ENCODE results near the gene PPP1CC. TPM values are rescaled to one million over a fixed set of nuclear protein-coding genes. Genes with fewer than 3 reads are reported as not detected.

The PPP1CC gene
- polyA plus RNA-seq, 1 donor from 2014 or later = 188 TPM

DNA sequence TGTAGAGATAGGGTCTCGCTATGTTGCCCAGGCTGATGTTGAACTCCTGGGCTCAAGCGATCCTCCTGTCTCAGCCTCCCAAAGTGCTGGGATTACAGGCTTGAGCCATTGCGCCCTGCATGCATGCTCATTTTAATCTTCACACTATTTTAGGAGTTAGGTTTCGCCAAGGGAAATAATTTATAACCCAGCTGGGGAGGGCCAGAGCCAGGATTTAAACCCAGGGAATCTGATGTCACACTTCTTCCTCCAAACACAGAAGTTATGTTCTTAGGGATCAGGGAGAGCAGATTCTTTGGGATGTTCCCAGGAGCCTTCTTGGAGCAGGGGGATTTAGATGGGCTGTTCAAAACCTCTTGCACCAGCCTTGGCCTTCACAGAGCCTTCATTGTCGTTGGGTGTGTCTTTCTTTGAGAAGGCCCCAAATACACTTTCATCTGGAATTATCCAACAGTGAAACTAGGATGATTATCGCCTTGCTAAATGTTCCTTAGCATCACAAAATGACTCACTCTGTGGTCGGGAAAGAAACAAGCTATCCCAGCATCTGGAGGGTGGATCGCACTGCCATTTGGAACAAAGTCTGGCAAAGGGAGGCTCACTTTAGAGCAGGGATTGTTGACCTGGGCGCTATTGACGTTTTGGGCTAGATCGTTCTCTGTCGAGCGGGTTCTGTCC lies 8.2 kb upstream of the PPP1CC start:
- H3K9ac ChIP-seq (ENCODE audit: low read length) = no peak overlapping the region
- no peaks in the 10 kb centered on the region for H3K79me2 ChIP-seq (replicated peaks; ENCODE audit: insufficient read depth, low read length)
- H3F3A ChIP-seq (ENCODE audit: insufficient read depth, low read length, poor library complexity, severe bottlenecking) = no peaks in the 10 kb centered on the region
- H3K36me3 ChIP-seq (ENCODE audit: insufficient read depth, low read length) = no peaks in the 10 kb centered on the region
- no peak overlapping the region for H3K4me3 ChIP-seq (ENCODE audit: low read length)
- H2AFZ ChIP-seq (ENCODE audit: low read depth, low read length) = no peak overlapping the region
- no peaks in the 10 kb centered on the region for H3K9me3 ChIP-seq (ENCODE audit: low read length)
- no peak overlapping the region for H3K4me2 ChIP-seq (ENCODE audit: low read length)
- no peak overlapping the region for H3K27ac ChIP-seq (ENCODE audit: low read length)
- TF ChIP-seq SMC3 (conservative IDR thresholded peaks at IDR 0.05; ENCODE audit: poor library complexity) (no peak), MXI1 (conservative IDR thresholded peaks at IDR 0.05; ENCODE audit: poor library complexity, severe bottlenecking) (no peak), TAF1 (IDR thresholded peaks at IDR 0.05; ENCODE audit: low read depth) (no peak), RAD21 (conservative IDR thresholded peaks at IDR 0.05) (no peak)
- H3K9me2 ChIP-seq (ENCODE audit: insufficient read depth, low read length) = no peaks in the 10 kb centered on the region
- H3K27me3 ChIP-seq (ENCODE audit: insufficient read depth, low read depth, low read length) = no peaks in the 10 kb centered on the region
- H4K20me1 ChIP-seq (ENCODE audit: insufficient read depth) = no peaks in the 10 kb centered on the region

GRCh38 chr12:110746550-110746949 lies 3.9 kb upstream of the PPP1CC start:
- no peaks in the 10 kb centered on the region for H3K9me3 ChIP-seq (ENCODE audit: low read length)
- no peaks in the 10 kb centered on the region for H3K9me2 ChIP-seq (ENCODE audit: insufficient read depth, low read length)
- no peak overlapping the region for H3K4me2 ChIP-seq (ENCODE audit: low read length)
- H2AFZ ChIP-seq (ENCODE audit: low read depth, low read length) = no peak overlapping the region
- H3K27me3 ChIP-seq (ENCODE audit: insufficient read depth, low read depth, low read length) = no peaks in the 10 kb centered on the region
- H4K20me1 ChIP-seq (ENCODE audit: insufficient read depth) = no peaks in the 10 kb centered on the region
- no peak overlapping the region for H3K4me3 ChIP-seq (ENCODE audit: low read length)
- no peak overlapping the region for H3K27ac ChIP-seq (ENCODE audit: low read length)
- TF ChIP-seq POLR2AphosphoS5 (IDR thresholded peaks at IDR 0.05) = no peak
- TF ChIP-seq, protein P1, sequence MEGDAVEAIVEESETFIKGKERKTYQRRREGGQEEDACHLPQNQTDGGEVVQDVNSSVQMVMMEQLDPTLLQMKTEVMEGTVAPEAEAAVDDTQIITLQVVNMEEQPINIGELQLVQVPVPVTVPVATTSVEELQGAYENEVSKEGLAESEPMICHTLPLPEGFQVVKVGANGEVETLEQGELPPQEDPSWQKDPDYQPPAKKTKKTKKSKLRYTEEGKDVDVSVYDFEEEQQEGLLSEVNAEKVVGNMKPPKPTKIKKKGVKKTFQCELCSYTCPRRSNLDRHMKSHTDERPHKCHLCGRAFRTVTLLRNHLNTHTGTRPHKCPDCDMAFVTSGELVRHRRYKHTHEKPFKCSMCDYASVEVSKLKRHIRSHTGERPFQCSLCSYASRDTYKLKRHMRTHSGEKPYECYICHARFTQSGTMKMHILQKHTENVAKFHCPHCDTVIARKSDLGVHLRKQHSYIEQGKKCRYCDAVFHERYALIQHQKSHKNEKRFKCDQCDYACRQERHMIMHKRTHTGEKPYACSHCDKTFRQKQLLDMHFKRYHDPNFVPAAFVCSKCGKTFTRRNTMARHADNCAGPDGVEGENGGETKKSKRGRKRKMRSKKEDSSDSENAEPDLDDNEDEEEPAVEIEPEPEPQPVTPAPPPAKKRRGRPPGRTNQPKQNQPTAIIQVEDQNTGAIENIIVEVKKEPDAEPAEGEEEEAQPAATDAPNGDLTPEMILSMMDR (IDR thresholded peaks at IDR 0.05; ENCODE audit: poor library complexity, severe bottlenecking) = no peak
- peaks cover 8% of the 10 kb centered on the region for H3K79me2 ChIP-seq (replicated peaks; ENCODE audit: insufficient read depth, low read length)
- H3F3A ChIP-seq (ENCODE audit: insufficient read depth, low read length, poor library complexity, severe bottlenecking) = no peaks in the 10 kb centered on the region
- H3K36me3 ChIP-seq (ENCODE audit: insufficient read depth, low read length) = no peaks in the 10 kb centered on the region
- no peak overlapping the region for H3K9ac ChIP-seq (ENCODE audit: low read length)

- Histone ChIP-seq H2AFZ (ENCODE audit: low read depth, low read length) (no peak overlapping the region), H3K4me3 (ENCODE audit: low read length) (no peak overlapping the region), H3K9me2 (ENCODE audit: insufficient read depth, low read length) (no peaks in the 10 kb centered on the region), H4K20me1 (ENCODE audit: insufficient read depth) (no peaks in the 10 kb centered on the region), H3K27ac (ENCODE audit: low read length) (no peak overlapping the region), H3K79me2 (replicated peaks; ENCODE audit: insufficient read depth, low read length) (peaks cover 16% of the 10 kb centered on the region), H3K9ac (ENCODE audit: low read length) (no peak overlapping the region), H3K9me3 (ENCODE audit: low read length) (no peaks in the 10 kb centered on the region), H3K36me3 (ENCODE audit: insufficient read depth, low read length) (no peaks in the 10 kb centered on the region), H3K27me3 (ENCODE audit: insufficient read depth, low read depth, low read length) (no peaks in the 10 kb centered on the region), H3F3A (ENCODE audit: insufficient read depth, low read length, poor library complexity, severe bottlenecking) (no peaks in the 10 kb centered on the region), H3K4me2 (ENCODE audit: low read length) (no peak overlapping the region)
- TF ChIP-seq MXI1 (conservative IDR thresholded peaks at IDR 0.05; ENCODE audit: poor library complexity, severe bottlenecking) (no peak), EP300 (conservative IDR thresholded peaks at IDR 0.05; ENCODE audit: poor library complexity, severe bottlenecking) (no peak), REST (IDR thresholded peaks at IDR 0.05; ENCODE audit: borderline replicate concordance) (no peak), TAF1 (IDR thresholded peaks at IDR 0.05; ENCODE audit: low read depth) (no peak), EZH2 (IDR thresholded peaks at IDR 0.05; ENCODE audit: borderline replicate concordance, insufficient read depth, low read length, poor library complexity, severe bottlenecking) (no peak), POLR2AphosphoS5 (IDR thresholded peaks at IDR 0.05) (no peak), RAD21 (conservative IDR thresholded peaks at IDR 0.05) (no peak), SMC3 (conservative IDR thresholded peaks at IDR 0.05; ENCODE audit: poor library complexity) (no peak)
- TF ChIP-seq, protein P1 (IDR thresholded peaks at IDR 0.05; ENCODE audit: poor library complexity, severe bottlenecking) = no peak
Observed at GRCh38 chr12:110745542-110746284, 3.0 kb upstream of the PPP1CC start.

Data from neural cell (in vitro differentiated cells).